CD4-positive, alpha-beta T cell treated with Interleukin-1 beta for 1 hour (primary cell): ENCODE results near the gene TACC2.

ENCODE experiments used
- DNase-seq, 2 donors: peaks; one replicate each; pipeline ENCODE4 v3.0.0-alpha.2; 2020 to 2022

Gene TACC2

DNA sequence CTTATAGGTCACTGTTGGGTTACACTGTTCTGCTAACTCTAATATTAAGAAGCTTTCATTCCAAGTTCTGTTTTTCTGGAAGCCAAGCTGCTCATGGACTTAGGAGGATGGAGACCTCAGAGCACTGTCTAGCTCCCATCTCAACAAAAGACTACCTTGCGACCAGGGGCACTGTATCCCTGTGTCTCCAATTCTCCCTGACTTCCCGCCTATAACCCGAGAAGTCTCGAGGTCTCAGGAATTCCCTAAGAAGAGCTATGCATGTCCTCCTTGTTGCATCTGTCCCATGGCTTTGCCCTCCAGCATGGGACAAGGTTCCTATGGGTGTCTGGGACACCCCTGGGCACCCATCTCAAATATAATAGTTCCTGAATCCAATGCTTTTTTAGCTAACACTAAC, 313.4 kb downstream of the TACC2 start:
- DNase-seq, result no peak

DNA sequence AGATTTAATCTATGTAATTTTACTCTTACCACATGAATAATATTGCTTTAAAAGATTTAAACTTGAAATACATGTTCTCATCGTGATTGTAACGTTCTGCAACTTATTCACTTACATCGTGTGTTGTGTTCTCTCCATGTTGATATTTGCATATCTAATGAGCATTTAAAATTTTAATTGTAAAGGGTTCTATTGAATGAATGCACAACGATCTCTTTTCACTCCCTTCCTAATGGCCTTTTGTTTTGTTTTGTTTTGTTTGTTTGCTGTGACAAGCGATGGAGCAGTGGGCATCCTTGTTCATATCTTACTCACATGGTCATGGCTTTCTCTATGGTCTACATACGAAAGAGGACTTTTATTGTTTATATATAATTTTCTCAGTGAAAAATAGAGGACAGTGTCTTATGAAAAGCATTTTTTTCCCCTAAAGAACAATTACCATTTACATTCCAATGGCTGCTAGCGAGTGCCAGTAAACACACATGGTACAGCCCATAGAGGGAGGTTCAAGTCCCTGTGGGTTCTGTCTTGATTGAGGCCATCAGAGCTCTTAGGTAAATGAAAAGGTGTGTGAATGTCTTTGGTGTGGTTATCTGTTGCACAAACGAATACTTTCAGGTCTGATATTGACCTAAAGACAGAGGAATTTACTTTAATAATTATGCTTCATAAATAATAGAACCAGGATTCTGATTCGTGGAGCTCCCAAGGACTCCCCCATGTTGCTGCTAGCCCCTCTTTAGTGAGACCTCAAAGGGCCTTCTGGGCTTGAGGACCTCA, 314.5 kb downstream of the TACC2 start:
- no peak for DNase-seq
